NCI-H1930 (cell line): ENCODE data around the gene WDR37.

Experiments used
- DNase-seq, 2 experiments: peaks; one replicate each; lab custom pipeline; 2025; lab: John Stamatoyannopoulos, UW

The WDR37 gene

GRCh38 chr10:1127629-1128028 is 71.4 kb downstream of the WDR37 start:
- DNase-seq = no peak

- DNase-seq = no peak
Observed at GRCh38 chr10:1128115-1128514, 71.9 kb downstream of the WDR37 start.

- no peak for DNase-seq
Observed at GRCh38 chr10:1128649-1129048, 72.5 kb downstream of the WDR37 start.

GRCh38 chr10:1130226-1130625 is 74.0 kb downstream of the WDR37 start:
- DNase-seq = no peak

- DNase-seq = no peak
Observed at GRCh38 chr10:1130995-1131790, 75.0 kb downstream of the WDR37 start.

- DNase-seq = no peak
Observed at GRCh38 chr10:1132584-1132983, 76.4 kb downstream of the WDR37 start.

- DNase-seq = no peak
Observed at GRCh38 chr10:1133495-1134045, 77.4 kb downstream of the WDR37 start.

- DNase-seq = no peak
Observed at GRCh38 chr10:1134156-1134555, 78.0 kb downstream of the WDR37 start.

GRCh38 chr10:1136268-1136667 is 80.1 kb downstream of the WDR37 start:
- no peak for DNase-seq

- DNase-seq = no peak
Observed at GRCh38 chr10:1137499-1138163, 81.4 kb downstream of the WDR37 start.

GRCh38 chr10:1138529-1138928 is 82.3 kb downstream of the WDR37 start:
- no peak for DNase-seq

GRCh38 chr10:1141261-1141660 is 85.1 kb downstream of the WDR37 start:
- no peak for DNase-seq

- DNase-seq = no peak
Observed at GRCh38 chr10:1141701-1142100, 85.5 kb downstream of the WDR37 start.

- DNase-seq = no peak
Observed at GRCh38 chr10:1142596-1142995, 86.4 kb downstream of the WDR37 start.

- DNase-seq = no peak
Observed at GRCh38 chr10:1147810-1148209, 91.6 kb downstream of the WDR37 start.

- DNase-seq = no peak
Observed at GRCh38 chr10:1148855-1149605, 92.8 kb downstream of the WDR37 start.

GRCh38 chr10:1149793-1150637 is 93.8 kb downstream of the WDR37 start:
- no peak for DNase-seq

GRCh38 chr10:1150638-1150955 is 94.4 kb downstream of the WDR37 start:
- no peak for DNase-seq

GRCh38 chr10:1151076-1152033 is 95.2 kb downstream of the WDR37 start:
- no peak for DNase-seq

- no peak for DNase-seq
Observed at GRCh38 chr10:1152386-1153250, 96.4 kb downstream of the WDR37 start.
